K562 (cell line): Measurements from ENCODE around the gene CLCNKB. TPM values are rescaled to one million over a fixed set of nuclear protein-coding genes. Genes with fewer than 3 reads are reported as not detected.

Source experiments
- BRD4 ChIP-seq: fragments of 200-600 bp; sonication (generic); IDR thresholded peaks from 2 replicates; pipeline ENCODE4 v1.6.1; 2017; ENCODE audit warnings: inconsistent platforms
- BRF2 ChIP-seq: IDR thresholded peaks from 3 replicates; pipeline ENCODE4 v1.6.1; 2011; ENCODE audit warnings: borderline replicate concordance, mild to moderate bottlenecking; ENCODE audit not compliant: insufficient read length, insufficient read depth
- CCAR2 ChIP-seq: fragments of 200-400 bp; formaldehyde crosslinking; IDR thresholded peaks from 2 replicates; pipeline ENCODE4 v1.6.1; 2017; ENCODE audit warnings: mild to moderate bottlenecking, low read depth, low read length
- CHD2 ChIP-seq: IDR thresholded peaks from 2 replicates; pipeline ENCODE4 v1.6.1; 2011; ENCODE audit warnings: low read depth, low read length
- DEAF1 ChIP-seq: fragments of 450-650 bp; formaldehyde crosslinking; IDR thresholded peaks from 2 replicates; pipeline ENCODE4 v1.4.0; 2020; ENCODE audit warnings: mild to moderate bottlenecking, moderate library complexity
- HMGXB4 ChIP-seq: sonication (generic); formaldehyde crosslinking; IDR thresholded peaks from 2 replicates; pipeline ENCODE4 v1.8.1; 2023; ENCODE audit warnings: mild to moderate bottlenecking, missing genetic modification reagents
- HSF4 ChIP-seq: fragments of 250-450 bp; sonication (Bioruptor Pico); IDR thresholded peaks from 2 replicates; pipeline ENCODE4 v2.1.2; 2022; ENCODE audit warnings: mild to moderate bottlenecking, moderate library complexity, borderline replicate concordance
- KHSRP ChIP-seq: fragments of 450-650 bp; IDR thresholded peaks from 2 replicates; pipeline ENCODE4 v1.6.1; 2017
- L3MBTL2 ChIP-seq: fragments of 450-650 bp; IDR thresholded peaks from 2 replicates; pipeline ENCODE4 v1.6.1; 2016; ENCODE audit warnings: mild to moderate bottlenecking, moderate library complexity
- NONO ChIP-seq, 2 experiments: fragments of 200-400 bp in 1 of 2; fragments of 450-650 bp in 1 of 2; formaldehyde crosslinking in 1 of 2; IDR thresholded peaks; 2 replicates each; pipeline ENCODE4 v1.6.1; 2017; ENCODE audit warnings: low read depth in 2 of 2, mild to moderate bottlenecking in 2 of 2, moderate library complexity in 2 of 2, low read length in 1 of 2
- NR3C1 ChIP-seq: sonication (generic); formaldehyde crosslinking; IDR thresholded peaks from 2 replicates; pipeline ENCODE4 v1.8.1; 2022; ENCODE audit warnings: missing genetic modification reagents
- NUFIP1 ChIP-seq: fragments of 450-650 bp; IDR thresholded peaks from 2 replicates; pipeline ENCODE4 v1.6.1; 2018; ENCODE audit not compliant: partially characterized antibody
- POLR2B ChIP-seq: fragments of 450-650 bp; IDR thresholded peaks from 2 replicates; pipeline ENCODE4 v1.6.1; 2018; ENCODE audit warnings: low read depth; ENCODE audit not compliant: partially characterized antibody
- SMAD4 ChIP-seq: fragments of 250-450 bp; sonication (Bioruptor Pico); conservative IDR thresholded peaks from 2 replicates; pipeline ENCODE4 v1.8.0; 2021; ENCODE audit warnings: inconsistent platforms, mild to moderate bottlenecking, moderate library complexity
- SRSF9 ChIP-seq: fragments of 200-400 bp; formaldehyde crosslinking; IDR thresholded peaks from 2 replicates; pipeline ENCODE4 v1.6.1; 2017; ENCODE audit warnings: low read depth, low read length, borderline replicate concordance
- TFAP4 ChIP-seq: sonication (generic); formaldehyde crosslinking; IDR thresholded peaks from 2 replicates; pipeline ENCODE4 v1.8.0; 2022; ENCODE audit warnings: missing genetic modification reagents, mild to moderate bottlenecking, moderate library complexity, borderline replicate concordance
- ZBTB2 ChIP-seq: fragments of 450-650 bp; IDR thresholded peaks from 2 replicates; pipeline ENCODE4 v1.6.1; 2016; ENCODE audit warnings: antibody characterized with exemption
- ZNF512 ChIP-seq: IDR thresholded peaks from 2 replicates; pipeline ENCODE4 v1.6.1; 2016; ENCODE audit warnings: missing genetic modification characterization, missing compliant biosample characterization
- ZNF561 ChIP-seq: fragments of 450-650 bp; formaldehyde crosslinking; conservative IDR thresholded peaks from 2 replicates; pipeline ENCODE4 v1.4.0; 2020; ENCODE audit warnings: mild to moderate bottlenecking, moderate library complexity
- polyA plus RNA-seq, 8 experiments: library from polyadenylated mRNA; depleted of rRNA in 4 of 8; stranded (reverse) in 5 of 8; unstranded in 3 of 8; fragments of >200 nt; fragmentation: Nextera tagmentation in 2 of 8; fragmentation: Illumina TruSeq in 1 of 8; extraction: Ambion mirVana in 2 of 8; extraction: Trizol in 1 of 8; gene quantifications; 2 replicates each; pipeline versions ENCODE4 v1.2.1 to v1.2.3, GENCODE V29; 2011 to 2014; ENCODE audit warnings: inconsistent platforms in 1 of 8, missing spikeins in 1 of 8
- total RNA-seq, 7 experiments: library from RNA; depleted of rRNA in 6 of 7; stranded (reverse); fragments of >200 nt in 6 of 7; fragmentation: Illumina TruSeq in 2 of 7; extraction: Trizol in 2 of 7; gene quantifications; 2 replicates each; pipeline versions ENCODE4 v1.2.1 to v1.2.3, GENCODE V29; 2011 to 2021; ENCODE audit warnings: low replicate concordance in 1 of 7

Gene CLCNKB
- total and polyA plus RNA-seq, 9 of the 15 experiments (the other 6 are each of a cell fraction or from before 2014, with no cell fraction given): 0.08 to 1.7 (median 0.64) TPM

- TF ChIP-seq ZNF512 (tag) (no peak), SMAD4 (CRISPR knock-in tag) (no peak), NR3C1 (CRISPR knock-in tag) (no peak), HSF4 (CRISPR knock-in tag) (0 out of 2 replicates have a peak, but pooled peaks have one; percentile 19), NONO (IDR thresholded peaks at IDR 0.05; ENCODE audit: low read depth in 2 of 2, low read length in 1 of 2) (no peak), HMGXB4 (CRISPR knock-in tag) (no peak), POLR2B (peak; percentile 34), ZBTB2 (peak; percentile 25; the same call in 1 of the 2 replicates), NUFIP1 (no peak), BRF2 (no peak), ZNF561 (CRISPR knock-in tag) (no peak), KHSRP (no peak), BRD4 (no peak), TFAP4 (CRISPR knock-in tag) (peak; percentile 87), L3MBTL2 (no peak), DEAF1 (CRISPR knock-in tag) (no peak), CCAR2 (no peak), CHD2 (no peak), SRSF9 (no peak)
Observed at GRCh38 chr1:16013220-16013907, 30.2 kb upstream of the CLCNKB start (continued).
